ENCODE results near the gene WNT7B.

Gene WNT7B

GRCh38 chr22:45891996-45892621, 84.9 kb downstream of the WNT7B start:
- no peak overlapping the region for H3K4me2 ChIP-seq
- H3K79me2 ChIP-seq (ENCODE audit: insufficient read depth, low read depth) = no peaks in the 10 kb centered on the region
- no peaks in the 10 kb centered on the region for H4K20me1 ChIP-seq (ENCODE audit: insufficient read depth)
- no peak overlapping the region for H3K27ac ChIP-seq
- TF ChIP-seq, protein P1, sequence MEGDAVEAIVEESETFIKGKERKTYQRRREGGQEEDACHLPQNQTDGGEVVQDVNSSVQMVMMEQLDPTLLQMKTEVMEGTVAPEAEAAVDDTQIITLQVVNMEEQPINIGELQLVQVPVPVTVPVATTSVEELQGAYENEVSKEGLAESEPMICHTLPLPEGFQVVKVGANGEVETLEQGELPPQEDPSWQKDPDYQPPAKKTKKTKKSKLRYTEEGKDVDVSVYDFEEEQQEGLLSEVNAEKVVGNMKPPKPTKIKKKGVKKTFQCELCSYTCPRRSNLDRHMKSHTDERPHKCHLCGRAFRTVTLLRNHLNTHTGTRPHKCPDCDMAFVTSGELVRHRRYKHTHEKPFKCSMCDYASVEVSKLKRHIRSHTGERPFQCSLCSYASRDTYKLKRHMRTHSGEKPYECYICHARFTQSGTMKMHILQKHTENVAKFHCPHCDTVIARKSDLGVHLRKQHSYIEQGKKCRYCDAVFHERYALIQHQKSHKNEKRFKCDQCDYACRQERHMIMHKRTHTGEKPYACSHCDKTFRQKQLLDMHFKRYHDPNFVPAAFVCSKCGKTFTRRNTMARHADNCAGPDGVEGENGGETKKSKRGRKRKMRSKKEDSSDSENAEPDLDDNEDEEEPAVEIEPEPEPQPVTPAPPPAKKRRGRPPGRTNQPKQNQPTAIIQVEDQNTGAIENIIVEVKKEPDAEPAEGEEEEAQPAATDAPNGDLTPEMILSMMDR (conservative IDR thresholded peaks at IDR 0.05; ENCODE audit: low read depth, low read length) = no peak
- H3K36me3 ChIP-seq (ENCODE audit: insufficient read depth) = no peaks in the 10 kb centered on the region
- H3K27me3 ChIP-seq (ENCODE audit: insufficient read depth, low read depth) = peaks cover 43% of the 10 kb centered on the region; the same call in 1 of the 2 replicates
- H3K4me3 ChIP-seq (IDR thresholded peaks at IDR 0.05; ENCODE audit: insufficient read depth, low read depth, low read length) = no peak overlapping the region
- no peaks in the 10 kb centered on the region for H3K4me1 ChIP-seq (ENCODE audit: low read depth, poor library complexity, severe bottlenecking)
- H2AFZ ChIP-seq (ENCODE audit: low read depth) = no peak overlapping the region
- no peak overlapping the region for H3K9ac ChIP-seq

DNA sequence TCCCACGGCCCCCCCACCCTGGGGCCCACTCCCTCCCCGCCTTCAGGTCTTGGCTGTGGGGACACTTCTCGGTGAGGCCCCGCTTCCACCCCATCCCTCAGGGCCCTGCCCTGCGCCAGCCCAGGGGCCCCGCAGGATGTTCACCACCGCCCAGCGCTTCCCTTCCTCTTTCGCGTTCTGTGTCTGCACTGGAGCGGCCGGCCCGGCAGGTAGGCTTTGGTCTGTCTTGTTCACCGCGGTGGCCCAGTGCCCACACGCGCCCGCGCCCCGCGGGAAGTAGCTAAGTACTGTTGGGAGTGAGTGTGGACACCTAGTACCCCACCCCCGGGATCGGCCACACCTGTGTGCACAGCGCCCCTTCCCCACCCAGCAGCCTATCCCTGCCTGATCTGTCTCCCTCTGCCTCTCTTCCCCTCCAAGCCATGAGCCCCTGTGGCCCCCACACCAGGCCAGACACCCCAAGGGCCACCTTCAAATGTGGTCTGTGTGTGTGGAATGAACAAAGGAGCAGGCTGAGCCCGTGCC, 85.4 kb downstream of the WNT7B start:
- no peaks in the 10 kb centered on the region for H4K20me1 ChIP-seq (ENCODE audit: insufficient read depth)
- H3K27me3 ChIP-seq (ENCODE audit: insufficient read depth, low read depth) = peaks cover 40% of the 10 kb centered on the region; the same call in 1 of the 2 replicates
- TF ChIP-seq, protein P1 (conservative IDR thresholded peaks at IDR 0.05; ENCODE audit: low read depth, low read length) = no peak

GRCh38 chr22:45891021-45891421, 85.9 kb downstream of the WNT7B start:
- Histone ChIP-seq H3K27me3 (ENCODE audit: insufficient read depth, low read depth) (peaks cover 35% of the 10 kb centered on the region; the same call in 1 of the 2 replicates), H3K9ac (no peak overlapping the region), H4K20me1 (ENCODE audit: insufficient read depth) (no peaks in the 10 kb centered on the region), H3K27ac (no peak overlapping the region), H3K4me3 (IDR thresholded peaks at IDR 0.05; ENCODE audit: insufficient read depth, low read depth, low read length) (no peak overlapping the region), H3K4me2 (no peak overlapping the region), H3K36me3 (ENCODE audit: insufficient read depth) (no peaks in the 10 kb centered on the region), H3K4me1 (ENCODE audit: low read depth, poor library complexity, severe bottlenecking) (no peaks in the 10 kb centered on the region), H3K79me2 (ENCODE audit: insufficient read depth, low read depth) (no peaks in the 10 kb centered on the region), H2AFZ (ENCODE audit: low read depth) (no peak overlapping the region)
- TF ChIP-seq, protein P1 (conservative IDR thresholded peaks at IDR 0.05; ENCODE audit: low read depth, low read length) = no peak

More for the DNA sequence above, 85.4 kb downstream of the WNT7B start:
- H3K27ac ChIP-seq = no peak overlapping the region
- H3K4me3 ChIP-seq (IDR thresholded peaks at IDR 0.05; ENCODE audit: insufficient read depth, low read depth, low read length) = no peak overlapping the region
- no peaks in the 10 kb centered on the region for H3K36me3 ChIP-seq (ENCODE audit: insufficient read depth)
- no peaks in the 10 kb centered on the region for H3K4me1 ChIP-seq (ENCODE audit: low read depth, poor library complexity, severe bottlenecking)
- H3K79me2 ChIP-seq (ENCODE audit: insufficient read depth, low read depth) = no peaks in the 10 kb centered on the region
- no peak overlapping the region for H3K4me2 ChIP-seq
- no peak overlapping the region for H2AFZ ChIP-seq (ENCODE audit: low read depth)
- no peak overlapping the region for H3K9ac ChIP-seq

DNA sequence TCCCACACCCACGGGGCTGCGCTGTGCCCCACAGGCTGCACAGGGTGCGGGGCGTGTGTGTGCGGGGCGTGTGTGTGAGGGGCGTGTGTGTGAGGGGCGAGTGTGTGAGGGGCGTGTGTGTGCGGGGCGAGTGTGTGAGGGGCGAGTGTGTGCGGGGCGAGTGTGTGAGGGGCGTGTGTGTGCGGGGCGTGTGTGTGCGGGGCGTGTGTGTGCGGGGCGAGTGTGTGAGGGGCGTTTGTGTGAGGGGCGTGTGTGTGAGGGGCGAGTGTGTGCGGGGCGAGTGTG, 86.7 kb downstream of the WNT7B start:
- TF ChIP-seq, protein P1 (conservative IDR thresholded peaks at IDR 0.05; ENCODE audit: low read depth, low read length) = no peak
- Histone ChIP-seq H3K9ac (no peak overlapping the region), H4K20me1 (ENCODE audit: insufficient read depth) (no peaks in the 10 kb centered on the region), H3K79me2 (ENCODE audit: insufficient read depth, low read depth) (no peaks in the 10 kb centered on the region), H3K4me3 (IDR thresholded peaks at IDR 0.05; ENCODE audit: insufficient read depth, low read depth, low read length) (no peak overlapping the region), H3K4me1 (ENCODE audit: low read depth, poor library complexity, severe bottlenecking) (no peaks in the 10 kb centered on the region), H3K27me3 (ENCODE audit: insufficient read depth, low read depth) (peaks cover 28% of the 10 kb centered on the region; the same call in 1 of the 2 replicates), H3K4me2 (no peak overlapping the region), H3K36me3 (ENCODE audit: insufficient read depth) (no peaks in the 10 kb centered on the region), H3K27ac (no peak overlapping the region), H2AFZ (ENCODE audit: low read depth) (no peak overlapping the region)
